Mesendoderm (in vitro differentiated cells): ENCODE measurements around the gene CCDC40.
"Not testable (repeated sequence)": the region's sequence is repeated elsewhere in the genome, so short reads cannot be mapped to it uniquely, and the experiment has no call there.

Experiments used
- DNase-seq: peaks from one replicate; pipeline ENCODE4 v3.0.0; 2013
- H2AK5ac ChIP-seq: 2 replicates; pipeline ENCODE4 v1.6.1; 2013; ENCODE audit warnings: low read length, inconsistent platforms
- H2BK120ac ChIP-seq: 2 replicates; pipeline ENCODE4 v1.6.1; 2013; ENCODE audit warnings: low read depth, mild to moderate bottlenecking, low read length, moderate library complexity, mixed read lengths
- H2BK15ac ChIP-seq: replicated peaks from 2 replicates; pipeline ENCODE4 v1.6.1; 2013; ENCODE audit warnings: low read depth, mild to moderate bottlenecking, moderate library complexity
- H2BK5ac ChIP-seq: 2 replicates; pipeline ENCODE4 v1.6.1; 2013; ENCODE audit warnings: low read length, inconsistent platforms
- H3K18ac ChIP-seq: 2 replicates; pipeline ENCODE4 v1.6.1; 2013; ENCODE audit warnings: mild to moderate bottlenecking, low read length, mixed read lengths
- H3K23ac ChIP-seq: one replicate; pipeline ENCODE4 v1.6.1; 2013; ENCODE audit warnings: low read length
- H3K27ac ChIP-seq: 2 replicates; pipeline ENCODE4 v1.5.1; 2013; ENCODE audit warnings: low read depth, mild to moderate bottlenecking, inconsistent platforms, low read length, moderate library complexity
- H3K27me3 ChIP-seq: 2 replicates; pipeline ENCODE4 v1.6.1; 2013; ENCODE audit warnings: low read length, control low read depth, mild to moderate bottlenecking, inconsistent platforms; ENCODE audit not compliant: insufficient read depth, poor library complexity
- H3K36me3 ChIP-seq: 2 replicates; pipeline ENCODE4 v1.6.1; 2013; ENCODE audit warnings: low read length, inconsistent platforms; ENCODE audit not compliant: control insufficient read depth, insufficient read depth
- H3K4ac ChIP-seq: one replicate; pipeline ENCODE4 v1.6.1; 2013; ENCODE audit warnings: low read depth, mild to moderate bottlenecking, low read length, moderate library complexity
- H3K4me1 ChIP-seq: 2 replicates; pipeline ENCODE4 v1.6.1; 2013; ENCODE audit warnings: low read depth, low read length, inconsistent platforms; ENCODE audit not compliant: control insufficient read depth
- H3K4me2 ChIP-seq: 2 replicates; pipeline ENCODE4 v1.6.1; 2013; ENCODE audit warnings: low read length
- H3K4me3 ChIP-seq: 2 replicates; pipeline ENCODE4 v1.5.1; 2013; ENCODE audit warnings: mild to moderate bottlenecking, low read length
- H3K56ac ChIP-seq: one replicate; pipeline ENCODE4 v1.6.1; 2013; ENCODE audit warnings: low read length
- H3K79me1 ChIP-seq: 2 replicates; pipeline ENCODE4 v1.6.1; 2013; ENCODE audit warnings: low read length, inconsistent platforms
- H3K79me2 ChIP-seq: 2 replicates; pipeline ENCODE4 v1.6.1; 2013; ENCODE audit warnings: mild to moderate bottlenecking, low read length; ENCODE audit not compliant: control insufficient read depth, insufficient read depth
- H3K9ac ChIP-seq: 2 replicates; pipeline ENCODE4 v1.6.1; 2013; ENCODE audit warnings: low read length, inconsistent platforms
- H4K5ac ChIP-seq: one replicate; pipeline ENCODE4 v1.6.1; 2013; ENCODE audit warnings: low read length
- H4K8ac ChIP-seq: one replicate; pipeline ENCODE4 v1.6.1; 2013; ENCODE audit warnings: low read depth, mild to moderate bottlenecking, control low read depth, low read length, moderate library complexity
- WGBS: extraction: QIAGEN DNeasy Blood & Tissue Kit; methylation state at CpG from one replicate; pipeline ENCODE4 v1.1.7; 2013; ENCODE audit warnings: low lambda C conversion rate, missing lambda C conversion rate; ENCODE audit not compliant: insufficient coverage; ENCODE audit errors: extremely low coverage; 5-methylcytosine and 5-hydroxymethylcytosine counted together

CCDC40 gene

DNA sequence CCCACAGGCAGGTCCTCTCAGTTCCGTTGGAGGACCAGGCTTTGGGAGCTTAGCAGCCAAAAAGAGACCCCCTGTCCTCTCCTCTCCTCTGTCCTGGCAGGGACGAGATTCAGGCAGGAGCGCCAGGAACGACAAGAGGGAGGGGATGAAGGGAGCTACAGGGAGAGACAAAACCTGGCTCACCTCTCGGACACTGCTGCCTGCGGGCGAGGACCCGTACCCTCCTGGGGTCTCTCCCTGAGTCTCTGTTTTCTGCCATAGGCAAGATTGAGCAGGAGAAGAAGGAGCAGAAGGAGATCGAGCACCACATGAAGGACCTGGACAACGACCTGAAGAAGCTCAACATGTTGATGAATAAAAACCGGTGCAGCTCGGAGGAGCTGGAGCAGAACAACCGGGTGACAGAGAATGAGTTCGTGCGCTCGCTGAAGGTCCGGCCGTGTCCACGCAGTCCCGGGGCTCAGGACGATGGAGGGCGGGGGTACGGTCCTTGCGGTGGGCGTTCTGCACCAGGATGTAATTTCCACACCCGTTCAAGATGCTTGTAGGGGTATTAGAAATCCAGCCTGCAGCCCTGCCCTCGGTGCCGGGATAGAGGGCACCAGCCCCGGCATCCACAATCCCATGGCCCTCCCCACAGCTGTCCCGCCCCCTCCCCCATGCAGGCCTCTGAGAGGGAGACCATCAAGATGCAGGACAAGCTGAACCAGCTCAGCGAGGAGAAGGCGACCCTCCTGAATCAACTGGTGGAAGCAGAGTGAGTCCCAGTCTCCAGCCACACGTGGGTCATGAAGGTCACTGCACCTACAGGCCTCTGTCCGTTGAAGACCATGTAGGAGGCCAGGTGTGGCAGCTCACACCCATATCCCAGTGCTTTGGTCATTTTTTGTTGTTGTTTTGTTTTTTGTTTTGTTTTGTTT, 51.2 kb downstream of the CCDC40 start:
- H3K4me2 ChIP-seq = no peak overlapping the region
- no peaks in the 10 kb centered on the region for H3K79me2 ChIP-seq
- H3K56ac ChIP-seq = no peak overlapping the region
- H3K23ac ChIP-seq = no peak overlapping the region
- H3K79me1 ChIP-seq = no peaks in the 10 kb centered on the region
- no peak overlapping the region for H4K5ac ChIP-seq
- no peaks in the 10 kb centered on the region for H3K4me1 ChIP-seq
- H3K27ac ChIP-seq = no peak overlapping the region
- H4K8ac ChIP-seq = no peak overlapping the region
- whole genome bisulfite sequencing = no CpG with 5 or more reads among the region's 34 CpGs
- H3K9ac ChIP-seq = no peak overlapping the region
- H2BK5ac ChIP-seq = no peak overlapping the region
- H2BK120ac ChIP-seq = no peak overlapping the region
- no peaks in the 10 kb centered on the region for H3K36me3 ChIP-seq
- no peak overlapping the region for H3K4me3 ChIP-seq
- H3K4ac ChIP-seq = no peak overlapping the region
- H3K18ac ChIP-seq = no peak overlapping the region
- no peak for DNase-seq
- H2AK5ac ChIP-seq = no peak overlapping the region
- no peaks in the 10 kb centered on the region for H3K27me3 ChIP-seq
- no peak overlapping the region for H2BK15ac ChIP-seq

DNA sequence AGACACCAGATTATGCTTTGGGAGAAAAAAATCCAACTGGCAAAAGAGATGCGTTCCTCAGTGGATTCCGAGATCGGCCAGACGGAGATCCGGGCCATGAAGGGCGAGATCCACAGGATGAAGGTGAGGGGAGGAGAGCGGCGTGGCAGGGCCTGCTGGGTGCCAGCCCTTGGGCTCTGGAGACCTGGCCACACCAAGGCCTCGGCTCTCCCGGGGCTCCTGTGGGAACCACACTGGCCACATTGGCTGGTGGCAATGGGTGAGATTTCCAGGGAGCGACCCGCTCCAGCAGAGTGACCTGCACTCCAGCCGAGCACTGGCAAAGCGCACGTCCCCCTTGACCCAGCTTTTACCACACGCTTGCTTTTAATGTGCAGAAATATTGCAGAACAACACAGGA, 53.3 kb downstream of the CCDC40 start:
- Histone ChIP-seq H4K8ac (no peak overlapping the region), H3K79me2 (no peaks in the 10 kb centered on the region), H3K18ac (no peak overlapping the region), H3K79me1 (no peaks in the 10 kb centered on the region), H3K4me1 (no peaks in the 10 kb centered on the region), H2AK5ac (no peak overlapping the region), H3K27ac (no peak overlapping the region), H3K56ac (no peak overlapping the region), H4K5ac (no peak overlapping the region), H2BK15ac (no peak overlapping the region), H3K4me2 (no peak overlapping the region), H3K23ac (no peak overlapping the region), H2BK120ac (no peak overlapping the region), H3K4me3 (no peak overlapping the region), H3K4ac (no peak overlapping the region), H2BK5ac (no peak overlapping the region), H3K27me3 (no peaks in the 10 kb centered on the region), H3K36me3 (no peaks in the 10 kb centered on the region), H3K9ac (no peak overlapping the region)
- no CpG with 5 or more reads among the region's 16 CpGs for WGBS
- DNase-seq = no peak

DNA sequence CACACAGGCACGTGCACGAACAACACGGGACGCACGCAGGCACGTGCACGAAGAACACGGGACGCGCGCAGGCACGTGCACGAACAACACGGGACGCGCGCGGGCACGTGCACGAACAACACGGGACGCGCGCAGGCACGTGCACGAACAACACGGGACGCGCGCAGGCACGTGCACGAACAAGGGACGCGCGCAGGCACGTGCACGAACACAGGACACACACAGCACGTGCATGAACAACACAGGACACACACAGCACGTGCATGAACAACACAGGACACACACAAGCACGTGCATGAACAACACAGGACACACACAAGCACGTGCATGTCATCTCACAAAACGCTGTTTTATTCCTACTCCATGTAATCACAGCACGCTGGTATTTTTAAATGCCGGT, 53.7 kb downstream of the CCDC40 start:
- H3K27ac ChIP-seq, H3K79me1 ChIP-seq, H3K56ac ChIP-seq, H2BK15ac ChIP-seq, H4K8ac ChIP-seq, H2AK5ac ChIP-seq, H3K18ac ChIP-seq, H4K5ac ChIP-seq, DNase-seq, H3K36me3 ChIP-seq, H3K23ac ChIP-seq, H2BK5ac ChIP-seq, H3K9ac ChIP-seq, H3K4me1 ChIP-seq, H3K27me3 ChIP-seq, H3K4me2 ChIP-seq, H3K4ac ChIP-seq, H2BK120ac ChIP-seq, H3K4me3 ChIP-seq, H3K79me2 ChIP-seq: not testable (repeated sequence)
- WGBS = no CpG with 5 or more reads among the region's 44 CpGs

DNA sequence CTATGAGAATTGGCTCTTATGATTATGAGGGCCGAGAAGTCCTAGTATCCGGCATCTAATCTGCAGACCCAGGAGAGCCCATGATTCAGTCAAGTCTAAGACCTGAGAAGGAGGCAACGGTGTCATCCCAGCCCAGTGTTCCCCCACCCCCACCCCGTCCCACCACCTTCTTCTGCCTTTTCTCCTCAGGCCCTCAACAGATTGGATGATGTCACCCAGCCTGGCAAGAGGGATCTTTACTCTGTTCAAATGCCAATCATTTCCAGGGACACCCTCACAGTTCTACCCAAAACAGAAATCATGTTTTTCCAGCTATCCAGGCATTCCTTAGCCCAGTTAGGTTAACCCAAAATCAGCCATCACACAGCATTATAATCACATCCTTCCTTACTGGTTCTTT, 54.9 kb downstream of the CCDC40 start:
- no peaks in the 10 kb centered on the region for H3K36me3 ChIP-seq
- H3K18ac ChIP-seq = no peak overlapping the region
- H2AK5ac ChIP-seq = no peak overlapping the region
- no peak overlapping the region for H3K4me2 ChIP-seq
- H2BK15ac ChIP-seq = no peak overlapping the region
- no peak overlapping the region for H3K9ac ChIP-seq
- H4K8ac ChIP-seq = no peak overlapping the region
- H2BK5ac ChIP-seq = no peak overlapping the region
- no peak for DNase-seq
- no peak overlapping the region for H3K4ac ChIP-seq
- H3K23ac ChIP-seq = no peak overlapping the region
- H3K79me1 ChIP-seq = no peaks in the 10 kb centered on the region
- H3K4me1 ChIP-seq = no peaks in the 10 kb centered on the region
- no peaks in the 10 kb centered on the region for H3K27me3 ChIP-seq
- H2BK120ac ChIP-seq = no peak overlapping the region
- no peak overlapping the region for H3K56ac ChIP-seq
- WGBS = no CpG with 5 or more reads among the region's 4 CpGs
- no peak overlapping the region for H3K27ac ChIP-seq
- H3K79me2 ChIP-seq = no peaks in the 10 kb centered on the region
- no peak overlapping the region for H3K4me3 ChIP-seq
- H4K5ac ChIP-seq = no peak overlapping the region

GRCh38 chr17:80092959-80093358, 56.5 kb downstream of the CCDC40 start:
- no peaks in the 10 kb centered on the region for H3K27me3 ChIP-seq
- H4K5ac ChIP-seq = no peak overlapping the region
- no peak overlapping the region for H4K8ac ChIP-seq
- no peak overlapping the region for H3K9ac ChIP-seq
- no peak overlapping the region for H3K56ac ChIP-seq
- H3K23ac ChIP-seq = no peak overlapping the region
- no peak overlapping the region for H2BK15ac ChIP-seq
- H3K79me1 ChIP-seq = no peaks in the 10 kb centered on the region
- no peaks in the 10 kb centered on the region for H3K4me1 ChIP-seq
- H3K36me3 ChIP-seq = no peaks in the 10 kb centered on the region
- no peaks in the 10 kb centered on the region for H3K79me2 ChIP-seq
- no peak overlapping the region for H2BK5ac ChIP-seq
- no CpG with 5 or more reads among the region's 8 CpGs for WGBS
- no peak overlapping the region for H2BK120ac ChIP-seq
- H3K4me3 ChIP-seq = no peak overlapping the region
- H3K27ac ChIP-seq = no peak overlapping the region
- H3K18ac ChIP-seq = no peak overlapping the region
- H2AK5ac ChIP-seq = no peak overlapping the region
- H3K4ac ChIP-seq = no peak overlapping the region
- H3K4me2 ChIP-seq = no peak overlapping the region
- no peak for DNase-seq
